ENCODE results near the gene SOX6. TPM values are rescaled to one million over a fixed set of nuclear protein-coding genes. Genes with fewer than 3 reads are reported as not detected.

SOX6 gene
- total RNA-seq, 4 donors from 2014 or later: 0.29 to 20.5 (median 8.2) TPM

DNA sequence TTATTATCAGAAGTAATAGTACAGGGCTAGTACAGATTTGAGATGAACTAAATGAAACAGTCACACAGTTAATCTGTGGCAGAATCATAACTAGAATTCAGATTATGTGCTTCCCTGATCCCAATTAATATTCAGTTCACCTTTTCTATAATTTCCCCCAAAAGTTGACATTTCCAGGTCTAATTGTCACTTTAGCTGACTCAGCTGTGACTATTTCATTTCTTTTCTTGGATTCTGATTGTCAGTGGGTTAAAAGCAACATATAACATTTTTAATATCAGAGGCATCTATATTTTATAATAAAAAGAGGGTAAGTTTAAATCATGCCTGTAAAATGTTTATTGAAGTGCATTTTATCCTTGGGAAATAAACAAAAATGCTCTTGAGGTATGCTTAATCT lies 28.8 kb upstream of the SOX6 start:
- H3K4me3 ChIP-seq: no peak overlapping the region
- intact Hi-C loops (cut with DNase I; ENCODE audit: low total_unique reads): no loop called here
- no peaks in the 10 kb centered on the region for H3K4me1 ChIP-seq
- no peak for TF ChIP-seq POLR2A (IDR thresholded peaks at IDR 0.05)
- TF ChIP-seq, protein P1, sequence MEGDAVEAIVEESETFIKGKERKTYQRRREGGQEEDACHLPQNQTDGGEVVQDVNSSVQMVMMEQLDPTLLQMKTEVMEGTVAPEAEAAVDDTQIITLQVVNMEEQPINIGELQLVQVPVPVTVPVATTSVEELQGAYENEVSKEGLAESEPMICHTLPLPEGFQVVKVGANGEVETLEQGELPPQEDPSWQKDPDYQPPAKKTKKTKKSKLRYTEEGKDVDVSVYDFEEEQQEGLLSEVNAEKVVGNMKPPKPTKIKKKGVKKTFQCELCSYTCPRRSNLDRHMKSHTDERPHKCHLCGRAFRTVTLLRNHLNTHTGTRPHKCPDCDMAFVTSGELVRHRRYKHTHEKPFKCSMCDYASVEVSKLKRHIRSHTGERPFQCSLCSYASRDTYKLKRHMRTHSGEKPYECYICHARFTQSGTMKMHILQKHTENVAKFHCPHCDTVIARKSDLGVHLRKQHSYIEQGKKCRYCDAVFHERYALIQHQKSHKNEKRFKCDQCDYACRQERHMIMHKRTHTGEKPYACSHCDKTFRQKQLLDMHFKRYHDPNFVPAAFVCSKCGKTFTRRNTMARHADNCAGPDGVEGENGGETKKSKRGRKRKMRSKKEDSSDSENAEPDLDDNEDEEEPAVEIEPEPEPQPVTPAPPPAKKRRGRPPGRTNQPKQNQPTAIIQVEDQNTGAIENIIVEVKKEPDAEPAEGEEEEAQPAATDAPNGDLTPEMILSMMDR (IDR thresholded peaks at IDR 0.05): no peak
- H3K27me3 ChIP-seq: no peaks in the 10 kb centered on the region
- H3K9me3 ChIP-seq: no peaks in the 10 kb centered on the region
- no peak for DNase-seq
- no peak overlapping the region for H3K27ac ChIP-seq
- no peaks in the 10 kb centered on the region for H3K36me3 ChIP-seq

DNA sequence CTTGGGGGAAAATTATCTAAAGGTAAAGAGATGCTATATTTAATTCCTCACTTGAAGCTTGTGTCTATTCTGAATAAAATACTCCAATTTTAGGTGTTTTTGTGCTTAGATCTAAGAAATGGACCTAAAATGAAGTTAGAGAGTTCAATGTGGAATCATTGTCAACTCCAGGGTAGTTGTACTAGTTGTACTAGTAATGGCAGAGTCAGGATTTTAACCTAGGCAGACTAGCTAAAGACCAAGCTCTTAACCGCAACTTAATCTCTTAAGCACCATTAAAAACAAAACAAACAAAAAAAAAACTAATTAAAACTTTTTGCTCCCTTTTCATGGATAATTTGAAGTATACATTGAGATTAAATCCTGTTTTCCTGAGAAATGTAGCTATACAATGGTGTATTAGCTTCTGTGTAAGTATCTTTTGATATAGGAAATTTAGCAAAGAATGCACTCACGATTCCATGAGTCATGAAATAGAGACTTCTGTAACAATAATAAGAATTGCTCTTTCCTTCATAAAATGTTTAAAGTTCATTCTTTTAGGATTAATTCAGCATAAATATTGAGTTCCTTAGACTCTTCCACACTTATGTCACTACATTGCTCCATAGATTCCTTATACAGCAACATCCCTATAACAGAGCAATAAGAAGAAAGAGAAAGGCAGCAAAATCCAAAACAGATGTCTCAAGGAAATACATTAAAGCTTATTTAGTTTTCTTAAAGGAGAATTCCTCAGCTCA lies 26.5 kb upstream of the SOX6 start:
- Histone ChIP-seq H3K9me3 (no peaks in the 10 kb centered on the region), H3K36me3 (no peaks in the 10 kb centered on the region), H3K27ac (no peak overlapping the region), H3K27me3 (no peaks in the 10 kb centered on the region), H3K4me3 (no peak overlapping the region), H3K4me1 (no peaks in the 10 kb centered on the region)
- DNase-seq: no peak
- intact Hi-C loops (cut with DNase I; ENCODE audit: low total_unique reads): no loop called here
- TF ChIP-seq, protein P1 (IDR thresholded peaks at IDR 0.05): no peak
- TF ChIP-seq POLR2A (IDR thresholded peaks at IDR 0.05): no peak

DNA sequence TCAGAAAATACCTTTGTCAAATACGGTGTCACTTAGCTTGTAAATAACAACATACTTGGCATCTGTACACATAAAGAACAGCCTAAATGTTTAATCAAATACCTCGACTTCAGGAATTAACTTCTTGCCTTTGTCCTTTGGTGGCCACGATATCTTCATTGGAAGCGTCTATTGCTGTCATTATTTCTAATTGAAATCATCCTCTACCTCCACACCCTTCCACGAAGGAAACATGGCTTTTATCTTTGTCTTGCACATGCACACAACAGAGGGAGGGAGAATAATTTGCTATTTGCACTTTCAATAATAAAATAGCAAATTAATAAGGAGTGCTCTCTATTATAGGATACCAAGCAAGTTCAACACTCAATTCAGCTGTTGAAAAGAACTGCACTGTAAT lies 25.8 kb upstream of the SOX6 start:
- no peaks in the 10 kb centered on the region for H3K27me3 ChIP-seq
- H3K4me3 ChIP-seq: no peak overlapping the region
- intact Hi-C loops (cut with DNase I; ENCODE audit: low total_unique reads): no loop called here
- no peak for TF ChIP-seq POLR2A (IDR thresholded peaks at IDR 0.05)
- TF ChIP-seq, protein P1 (IDR thresholded peaks at IDR 0.05): no peak
- no peak for DNase-seq
- no peak overlapping the region for H3K27ac ChIP-seq
- H3K4me1 ChIP-seq: no peaks in the 10 kb centered on the region
- no peaks in the 10 kb centered on the region for H3K36me3 ChIP-seq
- no peaks in the 10 kb centered on the region for H3K9me3 ChIP-seq

DNA sequence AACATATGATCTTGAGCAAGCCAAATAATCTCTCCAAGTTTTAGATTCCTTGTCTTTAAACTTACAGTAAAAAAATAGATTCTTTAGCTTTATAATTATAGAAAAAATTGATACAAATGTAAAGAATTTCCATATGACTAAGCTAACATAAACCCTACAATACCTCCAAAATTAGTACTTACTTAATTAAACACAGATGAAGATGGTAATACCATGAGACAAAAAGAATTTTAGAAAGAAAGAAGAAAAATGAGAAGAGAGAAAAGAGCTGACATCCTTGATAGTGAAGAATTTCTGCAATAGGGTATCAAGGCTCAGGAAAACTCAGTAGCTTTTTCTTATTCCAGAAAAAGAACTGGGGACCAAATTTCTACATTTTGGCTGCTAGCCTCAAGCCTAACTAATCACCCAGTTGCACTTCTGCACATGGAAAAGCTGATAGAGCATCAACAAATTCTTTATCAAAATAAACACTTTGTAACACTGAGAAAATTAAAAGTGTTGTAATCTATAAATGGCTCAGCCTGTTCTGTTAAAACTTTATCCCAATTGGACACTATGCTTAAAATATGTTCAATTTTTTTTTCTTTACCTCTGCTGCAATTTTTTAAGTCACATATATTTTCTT lies 24.7 kb upstream of the SOX6 start:
- Histone ChIP-seq H3K4me1 (no peaks in the 10 kb centered on the region), H3K27ac (no peak overlapping the region), H3K4me3 (no peak overlapping the region), H3K36me3 (no peaks in the 10 kb centered on the region), H3K9me3 (no peaks in the 10 kb centered on the region), H3K27me3 (no peaks in the 10 kb centered on the region)
- DNase-seq: no peak
- no peak for TF ChIP-seq POLR2A (IDR thresholded peaks at IDR 0.05)
- TF ChIP-seq, protein P1 (IDR thresholded peaks at IDR 0.05): no peak
- intact Hi-C loops (cut with DNase I; ENCODE audit: low total_unique reads): no loop called here

DNA sequence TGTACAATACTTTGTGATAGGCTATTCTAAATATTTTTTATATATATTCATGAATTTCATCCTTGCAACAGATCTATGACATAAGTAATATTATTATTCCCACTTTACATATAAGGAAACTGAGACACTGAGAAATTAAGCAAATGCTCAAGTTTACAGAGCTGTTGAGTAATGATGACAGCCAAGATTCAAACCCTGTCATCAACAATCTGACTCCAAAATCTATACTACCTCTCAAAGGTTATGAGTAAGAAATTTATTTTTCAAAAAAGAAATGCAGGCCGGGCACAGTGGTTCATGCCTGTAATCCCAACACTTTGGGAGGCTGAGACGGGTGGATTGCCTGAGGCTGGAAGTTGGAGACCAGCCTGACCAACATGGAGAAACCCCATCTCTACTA lies 22.6 kb upstream of the SOX6 start:
- Histone ChIP-seq H3K4me3 (no peak overlapping the region), H3K36me3 (no peaks in the 10 kb centered on the region), H3K9me3 (no peaks in the 10 kb centered on the region), H3K4me1 (no peaks in the 10 kb centered on the region), H3K27ac (no peak overlapping the region), H3K27me3 (no peaks in the 10 kb centered on the region)
- TF ChIP-seq POLR2A (IDR thresholded peaks at IDR 0.05): no peak
- TF ChIP-seq, protein P1 (IDR thresholded peaks at IDR 0.05): no peak
- intact Hi-C loops (cut with DNase I; ENCODE audit: low total_unique reads): no loop called here
- no peak for DNase-seq

All from uterus (tissue), 4 donors.